B cell (primary cell): ENCODE data around the gene GLI1. TPM values are rescaled to one million over a fixed set of nuclear protein-coding genes. Genes with fewer than 3 reads are reported as not detected.
"Not testable (repeated sequence)": the region's sequence is repeated elsewhere in the genome, so short reads cannot be mapped to it uniquely, and the experiment has no call there.

ENCODE experiments used
- ATAC-seq: fragments of 200-7000 bp; cut with Tn5 transposase; one replicate; pipeline ENCODE4 v1.10.0; 2021; ENCODE audit warnings: low read depth, mild to moderate bottlenecking, moderate number of reproducible peaks, moderate library complexity
- CTCF ChIA-PET: fragments of 350-600 bp; sonication (Branson Sonifier 250); formaldehyde crosslinking; loops from one replicate; lab custom pipeline; 2021; ENCODE audit warnings: antibody characterized with exemption, inconsistent platforms; lab: Charles Lee
- POLR2A ChIA-PET: fragments of 350-600 bp; sonication (Branson Sonifier 250); formaldehyde crosslinking; loops from one replicate; lab custom pipeline; 2021; ENCODE audit warnings: antibody characterized with exemption; lab: Charles Lee
- DNase-seq: peaks from one replicate; pipeline ENCODE4 v3.0.0; 2013
- H2AFZ ChIP-seq: 2 replicates; pipeline ENCODE4 v1.6.1; 2012; ENCODE audit warnings: mild to moderate bottlenecking, low read depth, low read length; ENCODE audit not compliant: insufficient read depth, poor library complexity, severe bottlenecking
- H3K27ac ChIP-seq, 2 donors: 1 replicate in 1 of 2; 2 replicates in 1 of 2; pipeline ENCODE4 v1.5.1; 2012 to 2013; ENCODE audit warnings: low read length in 2 of 2, mild to moderate bottlenecking in 2 of 2, moderate library complexity in 1 of 2
- H3K27me3 ChIP-seq, 4 experiments: fragments of 200-600 bp in 1 of 4; sonication (generic) in 1 of 4; replicated peaks in 1 of 4; 1 replicate in 2 of 4; 2 replicates in 2 of 4; pipeline versions ENCODE4 v1.6.1 to v1.7.0; 2013 to 2016; ENCODE audit warnings: low read length in 3 of 4, mild to moderate bottlenecking in 2 of 4, mixed read lengths in 1 of 4, moderate library complexity in 1 of 4; ENCODE audit not compliant: insufficient read depth in 4 of 4, control insufficient read depth in 3 of 4; ENCODE audit errors: control extremely low read depth in 1 of 4
- H3K36me3 ChIP-seq, 2 experiments: replicated peaks in 1 of 2; 1 replicate in 1 of 2; 2 replicates in 1 of 2; pipeline versions ENCODE4 v1.6.1 to v1.7.1; 2013; ENCODE audit warnings: low read length in 1 of 2; ENCODE audit not compliant: insufficient read depth in 2 of 2, control insufficient read depth in 1 of 2; ENCODE audit errors: control extremely low read depth in 1 of 2, extremely low read depth in 1 of 2
- H3K4me1 ChIP-seq, 2 donors: fragments of 200-600 bp in 1 of 2; sonication (generic) in 1 of 2; 1 replicate in 1 of 2; 2 replicates in 1 of 2; pipeline versions ENCODE4 v1.5.1 to v1.6.1; 2013 to 2017; ENCODE audit warnings: low read length in 2 of 2; ENCODE audit not compliant: control insufficient read depth in 2 of 2, insufficient read depth in 2 of 2
- H3K4me2 ChIP-seq: replicated peaks from 2 replicates; pipeline ENCODE3; 2012; ENCODE audit warnings: mild to moderate bottlenecking, low read depth, low read length; ENCODE audit not compliant: poor library complexity, severe bottlenecking
- H3K4me3 ChIP-seq, 5 experiments: fragments of 200-600 bp in 1 of 5; sonication (generic) in 1 of 5; 1 replicate in 3 of 5; 2 replicates in 2 of 5; pipeline versions ENCODE4 v1.5.1 to v1.7.0; 2011 to 2016; ENCODE audit warnings: low read length in 4 of 5, mild to moderate bottlenecking in 4 of 5, low read depth in 2 of 5, control low read depth in 1 of 5, moderate library complexity in 1 of 5; ENCODE audit not compliant: insufficient read depth in 1 of 5; ENCODE audit errors: control extremely low read depth in 1 of 5, extremely low read depth in 1 of 5
- H3K79me2 ChIP-seq: fragments of 200-600 bp; sonication (generic); one replicate; pipeline ENCODE4 v1.6.0; 2016; ENCODE audit warnings: low read length; ENCODE audit not compliant: control insufficient read depth, insufficient read depth
- H3K9ac ChIP-seq: fragments of 200-600 bp; sonication (generic); 2 replicates; pipeline ENCODE4 v1.6.1; 2017; ENCODE audit warnings: mild to moderate bottlenecking, low read length, moderate library complexity
- H3K9me3 ChIP-seq, 3 donors: one replicate each; pipeline versions ENCODE4 v1.6.1 to v1.7.1; 2013; ENCODE audit warnings: low read length in 2 of 3; ENCODE audit not compliant: control insufficient read depth in 2 of 3, insufficient read depth in 1 of 3; ENCODE audit errors: control extremely low read depth in 1 of 3
- H4K20me1 ChIP-seq: 2 replicates; pipeline ENCODE4 v1.6.0; 2012; ENCODE audit warnings: mild to moderate bottlenecking, low read length; ENCODE audit not compliant: insufficient read depth, control insufficient read depth, poor library complexity, severe bottlenecking
- H3K27ac Mint-ChIP-seq: one replicate; pipeline ENCODE4 v1.8.0; 2021; ENCODE audit warnings: mixed read lengths
- H3K27me3 Mint-ChIP-seq: one replicate; pipeline ENCODE4 v1.8.0; 2021; ENCODE audit warnings: mixed read lengths
- H3K4me1 Mint-ChIP-seq: one replicate; pipeline ENCODE4 v1.8.0; 2021; ENCODE audit warnings: mixed read lengths
- H3K4me3 Mint-ChIP-seq: one replicate; pipeline ENCODE4 v1.8.0; 2021; ENCODE audit warnings: mixed read lengths
- H3K9me3 Mint-ChIP-seq: one replicate; pipeline ENCODE4 v1.8.0; 2022; ENCODE audit warnings: mixed read lengths; ENCODE audit not compliant: insufficient read depth
- EZH2 ChIP-seq: IDR thresholded peaks from 2 replicates; pipeline ENCODE4 v1.6.1; 2012; ENCODE audit warnings: borderline replicate concordance, low read depth, mild to moderate bottlenecking, moderate library complexity, low read length; ENCODE audit not compliant: insufficient read depth, poor library complexity, severe bottlenecking
- WGBS: methylation state at CpG from one replicate; pipeline ENCODE4 v1.1.5; 2013; ENCODE audit warnings: missing lambda C conversion rate; ENCODE audit not compliant: insufficient coverage; 5-methylcytosine and 5-hydroxymethylcytosine counted together
- intact Hi-C: fragments of 100-400 bp; cut with micrococcal nuclease; formaldehyde crosslinking; loops from one replicate; pipeline ENCODE4 v1.10.0; 2022
- polyA plus RNA-seq: library from polyadenylated mRNA; depleted of rRNA; stranded (reverse); fragments of >200 nt; gene quantifications from 2 replicates; pipeline ENCODE4 v1.2.3, GENCODE V29; 2012
- total RNA-seq, 2 donors: library from RNA; stranded (reverse); fragments of 120-200 nt in 1 of 2; gene quantifications; 1 replicate in 1 of 2; 2 replicates in 1 of 2; pipeline versions ENCODE4 v1.2.3 to v1.2.4, GENCODE V29; 2013 to 2022
- TF ChIP-seq, protein P1 (sequence below): fragments of 200-600 bp; IDR thresholded peaks from one replicate; pipeline ENCODE4 v1.8.0; 2022; ENCODE audit warnings: antibody characterized with exemption, mild to moderate bottlenecking

Gene GLI1
- total and polyA plus RNA-seq, 2 donors (not counting 1 experiment from before 2014, with no cell fraction given), result 4.1 to 5.4 TPM

DNA sequence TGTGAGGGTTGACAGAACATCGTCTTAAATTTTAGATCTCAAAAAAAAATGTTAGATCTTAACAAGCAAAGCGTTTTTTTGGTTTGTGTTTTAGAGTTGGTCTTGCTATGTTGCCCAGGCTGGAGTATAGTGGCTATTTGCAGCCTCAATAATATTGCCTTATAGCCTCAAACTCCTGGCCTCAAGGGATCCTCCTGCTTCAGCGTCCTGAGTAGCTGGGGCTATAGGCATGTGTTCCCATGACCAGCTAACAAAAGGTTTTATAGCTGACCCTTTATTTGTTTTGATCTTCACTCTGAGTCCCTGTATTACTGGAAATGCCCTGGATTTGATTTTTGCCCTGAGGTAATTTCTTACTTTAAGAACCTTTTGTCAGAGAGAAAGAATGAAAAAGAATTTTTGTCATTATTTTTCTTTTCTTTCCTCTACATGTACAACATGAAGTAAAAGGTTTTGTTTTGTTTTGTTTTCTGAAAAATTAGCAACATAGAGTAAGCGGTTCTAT, 19.8 kb upstream of the GLI1 start:
- Histone ChIP-seq H3K4me1 (no peaks in the 10 kb centered on the region), H3K27me3 (no peaks in the 10 kb centered on the region), H4K20me1 (no peaks in the 10 kb centered on the region), H3K27ac (no peak overlapping the region), H3K79me2 (no peaks in the 10 kb centered on the region), H3K36me3 (no peaks in the 10 kb centered on the region), H2AFZ (no peak overlapping the region), H3K9me3 (peaks cover 1 to 11% (median 7%) of the 10 kb centered on the region in 3 donors), H3K4me3 (no peak overlapping the region), H3K9ac (no peak overlapping the region), H3K4me2 (no peak overlapping the region)
- Mint-ChIP-seq H3K4me3 (no peak overlapping the region), H3K27ac (no peak overlapping the region), H3K9me3 (peaks cover 2% of the 10 kb centered on the region), H3K27me3 (peaks cover 9% of the 10 kb centered on the region), H3K4me1 (no peaks in the 10 kb centered on the region)
- no peak for ATAC-seq
- no peak for DNase-seq
- CTCF ChIA-PET, result no interaction called here
- WGBS, result no CpG with 5 or more reads among the region's 4 CpGs
- no peak for TF ChIP-seq EZH2
- TF ChIP-seq, protein P1, sequence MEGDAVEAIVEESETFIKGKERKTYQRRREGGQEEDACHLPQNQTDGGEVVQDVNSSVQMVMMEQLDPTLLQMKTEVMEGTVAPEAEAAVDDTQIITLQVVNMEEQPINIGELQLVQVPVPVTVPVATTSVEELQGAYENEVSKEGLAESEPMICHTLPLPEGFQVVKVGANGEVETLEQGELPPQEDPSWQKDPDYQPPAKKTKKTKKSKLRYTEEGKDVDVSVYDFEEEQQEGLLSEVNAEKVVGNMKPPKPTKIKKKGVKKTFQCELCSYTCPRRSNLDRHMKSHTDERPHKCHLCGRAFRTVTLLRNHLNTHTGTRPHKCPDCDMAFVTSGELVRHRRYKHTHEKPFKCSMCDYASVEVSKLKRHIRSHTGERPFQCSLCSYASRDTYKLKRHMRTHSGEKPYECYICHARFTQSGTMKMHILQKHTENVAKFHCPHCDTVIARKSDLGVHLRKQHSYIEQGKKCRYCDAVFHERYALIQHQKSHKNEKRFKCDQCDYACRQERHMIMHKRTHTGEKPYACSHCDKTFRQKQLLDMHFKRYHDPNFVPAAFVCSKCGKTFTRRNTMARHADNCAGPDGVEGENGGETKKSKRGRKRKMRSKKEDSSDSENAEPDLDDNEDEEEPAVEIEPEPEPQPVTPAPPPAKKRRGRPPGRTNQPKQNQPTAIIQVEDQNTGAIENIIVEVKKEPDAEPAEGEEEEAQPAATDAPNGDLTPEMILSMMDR, result no peak
- intact Hi-C loops, result no loop called here
- POLR2A ChIA-PET, result no interaction called here

DNA sequence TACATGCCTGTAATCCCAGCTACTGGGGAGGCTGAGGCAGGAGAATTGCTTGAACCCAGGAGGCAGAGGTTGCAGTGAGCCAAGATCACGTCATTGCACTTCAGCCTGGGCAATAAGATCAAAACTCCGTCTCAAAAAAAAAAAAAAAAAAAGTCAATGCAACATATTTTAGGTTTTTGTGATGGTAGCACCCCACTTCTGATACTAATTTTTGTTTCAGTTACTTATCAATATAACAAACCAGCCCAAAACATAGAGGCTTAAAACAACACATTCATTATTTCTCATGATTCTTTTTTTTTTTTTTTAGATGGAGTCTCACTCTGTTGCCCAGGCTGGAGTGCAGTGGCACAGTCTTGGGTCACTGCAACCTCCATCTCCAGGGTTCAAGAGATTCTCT, 18.2 kb upstream of the GLI1 start:
- H3K9me3 Mint-ChIP-seq, intact Hi-C loops: not testable (repeated sequence)

More for the DNA sequence above, 18.2 kb upstream of the GLI1 start:
- CTCF ChIA-PET, result interaction anchor here (1.4 to 1.7 kb wide), 2 partner anchors 11 to 14 kb away, joined by 6 to 7 read pairs; partner anchors contain the start of gene INHBE
- POLR2A ChIA-PET, H3K4me1 ChIP-seq, H3K4me3 Mint-ChIP-seq, H3K4me1 Mint-ChIP-seq, H3K27me3 Mint-ChIP-seq, DNase-seq, H3K4me3 ChIP-seq, H3K27ac Mint-ChIP-seq, ATAC-seq, H3K79me2 ChIP-seq, H2AFZ ChIP-seq, H3K27me3 ChIP-seq, H3K4me2 ChIP-seq, H3K27ac ChIP-seq, H4K20me1 ChIP-seq, H3K36me3 ChIP-seq, H3K9ac ChIP-seq: not testable (repeated sequence)
- peaks cover 1 to 11% (median 7%) of the 10 kb centered on the region in 3 donors for H3K9me3 ChIP-seq
- 80% methylated on average over 1 of the region's 2 CpGs for WGBS
